Lower leg skin (tissue), 4 donors: ENCODE measurements around the gene TBX4. TPM values are rescaled to one million over a fixed set of nuclear protein-coding genes. Genes with fewer than 3 reads are reported as not detected.

ENCODE experiments used
- DNase-seq, 2 donors: peaks; one replicate each; pipeline ENCODE4 v3.0.0-alpha.2; 2019; ENCODE audit warnings: low spot score in 2 of 2
- H3K4me3 ChIP-seq: fragments of 200-600 bp; sonication (generic); 2 replicates; pipeline ENCODE4 v1.5.1; 2017; ENCODE audit warnings: mild to moderate bottlenecking, low read depth; ENCODE audit not compliant: poor library complexity, severe bottlenecking
- CTCF ChIP-seq, 3 donors: fragments of 450-650 bp; IDR thresholded peaks; one replicate each; pipeline ENCODE4 v1.5.1; 2016; ENCODE audit warnings: antibody characterized with exemption in 3 of 3, mild to moderate bottlenecking in 3 of 3, moderate library complexity in 2 of 3
- POLR2A ChIP-seq, 2 donors: fragments of 450-650 bp; IDR thresholded peaks; one replicate each; pipeline ENCODE4 v1.6.1; 2016 to 2017; ENCODE audit warnings: antibody characterized with exemption in 2 of 2, mild to moderate bottlenecking in 1 of 2, moderate library complexity in 1 of 2
- WGBS, 2 donors: methylation state at CpG; one replicate each; pipeline ENCODE4 v1.1.5; 2018; 5-methylcytosine and 5-hydroxymethylcytosine counted together
- intact Hi-C: fragments of 100-400 bp; cut with DNase I; formaldehyde crosslinking; loops from one replicate; pipeline ENCODE4 v1.15.0; 2023; ENCODE audit warnings: low total_unique reads
- total RNA-seq, 4 donors: library from RNA; depleted of rRNA; stranded (reverse); fragments of >200 nt; gene quantifications; one replicate each; pipeline ENCODE4 v1.1.0, GENCODE V29; 2016

TBX4 gene
- total RNA-seq, 4 donors from 2014 or later = 0.53 TPM; not detected in 3

- intact Hi-C loops = loop anchor here (5.0 to 10.0 kb wide), 2 partner anchors 135 to 422 kb away; no protein-coding TSS in a partner anchor
- TF ChIP-seq CTCF (IDR thresholded peaks at IDR 0.05) (peak in 1 of 3 donors; percentile 97), POLR2A (IDR thresholded peaks at IDR 0.05) (no peak)
- H3K4me3 ChIP-seq = peak overlapping the region; percentile 34
- 1 to 5% methylated on average over 4 to 19 of the region's 69 CpGs for WGBS, 2 donors
- peak; percentile 47 to 96 for DNase-seq
Measured at GRCh38 chr17:61412143-61412859, 39.9 kb upstream of the TBX4 start.

GRCh38 chr17:61412860-61413660 lies 39.2 kb upstream of the TBX4 start:
- TF ChIP-seq POLR2A (IDR thresholded peaks at IDR 0.05) = no peak
- TF ChIP-seq CTCF (IDR thresholded peaks at IDR 0.05) = no peak
- intact Hi-C loops = loop anchor here (5.0 to 10.0 kb wide), 2 partner anchors 134 to 422 kb away; no protein-coding TSS in a partner anchor
- peak in 1 of 2 donors; percentile 76 for DNase-seq
- 29 to 43% methylated on average over 12 to 21 of the region's 38 CpGs for WGBS, 2 donors
- H3K4me3 ChIP-seq = peak overlapping the region; percentile 34

GRCh38 chr17:61413661-61414126 lies 38.5 kb upstream of the TBX4 start:
- DNase-seq = peak in 1 of 2 donors; percentile 66
- 79 to 90% methylated on average over 8 of the region's 8 CpGs for WGBS, 2 donors
- no peak overlapping the region for H3K4me3 ChIP-seq
- TF ChIP-seq POLR2A (IDR thresholded peaks at IDR 0.05) (no peak), CTCF (IDR thresholded peaks at IDR 0.05) (no peak)
- intact Hi-C loops = loop anchor here (5.0 to 10.0 kb wide), 2 partner anchors 134 to 421 kb away; no protein-coding TSS in a partner anchor

GRCh38 chr17:61414141-61414935 lies 37.9 kb upstream of the TBX4 start:
- intact Hi-C loops = loop anchor here (5.0 to 10.0 kb wide), 2 partner anchors 133 to 420 kb away; no protein-coding TSS in a partner anchor
- peak in 1 of 2 donors; percentile 83 for DNase-seq

More at GRCh38 chr17:61414141-61414935, 37.9 kb upstream of the TBX4 start:
- no peak overlapping the region for H3K4me3 ChIP-seq
- TF ChIP-seq POLR2A (IDR thresholded peaks at IDR 0.05) = no peak
- no peak for TF ChIP-seq CTCF (IDR thresholded peaks at IDR 0.05)
- WGBS, 2 donors = 65 to 67% methylated on average over 15 to 16 of the region's 16 CpGs
